Neural cell (in vitro differentiated cells): ENCODE data around the gene SP6.

Source experiments
- CTCF ChIP-seq: fragments of 450-650 bp; IDR thresholded peaks from 2 replicates; pipeline ENCODE4 v1.5.1; 2014; ENCODE audit warnings: antibody characterized with exemption, mild to moderate bottlenecking, moderate library complexity; ENCODE audit not compliant: poor library complexity, severe bottlenecking
- EP300 ChIP-seq: fragments of 450-650 bp; conservative IDR thresholded peaks from 2 replicates; pipeline ENCODE4 v1.6.1; 2014; ENCODE audit warnings: antibody characterized with exemption, mild to moderate bottlenecking, moderate library complexity; ENCODE audit not compliant: poor library complexity, severe bottlenecking
- EZH2 ChIP-seq: fragments of 200-600, 300-800 bp; shearing (Covaris generic), sonication (generic); IDR thresholded peaks from 2 replicates; pipeline ENCODE4 v1.6.1; 2014; ENCODE audit warnings: antibody characterized with exemption, low read length, borderline replicate concordance, mild to moderate bottlenecking; ENCODE audit not compliant: insufficient read depth, poor library complexity, severe bottlenecking
- MXI1 ChIP-seq: fragments of 450-650 bp; conservative IDR thresholded peaks from 2 replicates; pipeline ENCODE4 v1.6.1; 2014; ENCODE audit warnings: antibody characterized with exemption, mild to moderate bottlenecking; ENCODE audit not compliant: poor library complexity, severe bottlenecking
- POLR2AphosphoS5 ChIP-seq: IDR thresholded peaks from 2 replicates; pipeline ENCODE4 v1.6.1; 2012
- RAD21 ChIP-seq: fragments of 450-650 bp; conservative IDR thresholded peaks from 2 replicates; pipeline ENCODE4 v1.6.1; 2014; ENCODE audit warnings: antibody characterized with exemption, mild to moderate bottlenecking, moderate library complexity
- REST ChIP-seq: IDR thresholded peaks from 2 replicates; pipeline ENCODE4 v1.6.1; 2012; ENCODE audit warnings: borderline replicate concordance
- SMC3 ChIP-seq: fragments of 450-650 bp; conservative IDR thresholded peaks from 2 replicates; pipeline ENCODE4 v1.6.1; 2014; ENCODE audit warnings: antibody characterized with exemption, mild to moderate bottlenecking, moderate library complexity; ENCODE audit not compliant: poor library complexity
- TAF1 ChIP-seq: IDR thresholded peaks from 2 replicates; pipeline ENCODE4 v1.6.1; 2012; ENCODE audit warnings: low read depth

DNA sequence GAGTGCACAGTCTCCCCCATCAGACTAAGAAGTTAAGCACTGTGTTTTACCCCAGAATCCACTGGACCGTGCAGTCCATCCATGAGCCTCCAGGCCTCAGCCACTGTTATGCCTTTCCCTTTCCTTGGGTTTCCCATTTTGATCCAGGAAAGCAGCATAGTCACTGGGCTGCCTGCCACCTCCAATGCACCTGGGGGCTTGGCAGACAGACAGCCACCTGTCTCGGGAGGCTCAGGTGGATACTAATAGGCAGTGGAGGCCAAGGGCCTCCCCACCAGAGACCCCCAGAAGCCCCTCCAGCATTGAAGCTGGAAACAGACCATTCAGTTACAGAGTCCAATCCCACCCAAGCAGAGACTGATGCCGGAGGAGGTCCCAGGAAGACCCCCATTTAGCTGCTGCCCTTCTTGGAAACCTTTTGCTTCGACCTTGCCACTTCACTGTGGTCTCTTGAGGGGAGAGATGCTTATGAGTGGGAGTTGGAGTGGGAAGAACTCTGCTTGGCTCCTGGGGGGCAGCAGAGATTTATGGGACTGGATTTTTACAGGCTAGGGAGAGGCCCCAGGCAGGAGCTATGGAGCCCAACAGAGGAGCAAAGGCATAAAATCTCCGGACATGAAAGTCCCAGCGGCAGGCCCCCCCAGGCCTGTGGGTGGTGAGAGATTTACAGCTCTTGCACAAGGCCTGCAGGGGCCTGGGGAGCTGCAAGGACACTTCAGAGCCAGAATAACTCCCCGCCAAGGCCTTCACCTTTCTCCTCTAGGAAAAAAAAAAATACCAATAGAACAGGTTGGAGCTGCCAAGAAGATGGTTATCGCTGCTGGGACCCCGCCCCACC, 32.8 kb upstream of the SP6 start:
- TF ChIP-seq CTCF, result no peak
- TF ChIP-seq REST, result no peak
- no peak for TF ChIP-seq SMC3
- no peak for TF ChIP-seq MXI1
- no peak for TF ChIP-seq POLR2AphosphoS5
- no peak for TF ChIP-seq EZH2
- no peak for TF ChIP-seq TAF1
- no peak for TF ChIP-seq EP300
- no peak for TF ChIP-seq RAD21
